GM21717 (cell line): Measurements from ENCODE around the gene DGCR2.
"Not testable (repeated sequence)": the region's sequence is repeated elsewhere in the genome, so short reads cannot be mapped to it uniquely, and the experiment has no call there.

Experiments
- ATAC-seq: cut with Tn5 transposase; IDR thresholded peaks from one replicate; pipeline ENCODE4 v1.9.1; 2021; ENCODE audit warnings: mild to moderate bottlenecking, moderate library complexity; ENCODE audit not compliant: unreplicated experiment

The DGCR2 gene

DNA sequence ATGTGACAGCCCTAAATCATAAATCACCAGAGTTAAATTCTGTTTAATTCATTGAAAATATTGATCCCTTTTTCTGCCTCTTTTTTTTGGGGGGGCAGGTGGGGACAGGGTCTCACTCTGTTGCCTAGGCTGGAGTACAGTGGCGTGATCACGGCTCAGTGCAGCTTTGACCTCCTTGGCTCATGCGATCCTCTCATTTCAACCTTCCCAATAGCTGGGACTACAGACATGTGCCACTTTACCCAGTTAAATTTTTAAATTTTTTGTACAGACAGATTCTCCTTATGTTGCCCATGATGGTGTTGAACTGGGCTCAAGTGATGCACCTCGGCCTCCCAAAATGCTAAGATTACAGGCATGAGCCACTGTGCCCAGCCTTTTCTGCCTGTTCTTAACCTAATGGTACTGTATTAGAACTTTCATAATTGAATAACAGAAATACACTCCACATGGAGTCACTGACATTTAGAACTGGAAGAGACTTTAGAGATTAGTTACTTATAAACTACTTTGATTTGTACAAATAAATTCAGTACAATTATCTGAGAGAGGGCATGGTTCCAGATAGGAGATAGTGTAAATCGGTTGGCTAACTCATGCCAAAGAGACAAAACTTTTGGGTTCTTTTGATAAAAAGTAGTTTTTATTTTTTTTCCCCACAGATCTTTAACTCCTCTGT is 109.8 kb downstream of the DGCR2 start:
- no peak for ATAC-seq

DNA sequence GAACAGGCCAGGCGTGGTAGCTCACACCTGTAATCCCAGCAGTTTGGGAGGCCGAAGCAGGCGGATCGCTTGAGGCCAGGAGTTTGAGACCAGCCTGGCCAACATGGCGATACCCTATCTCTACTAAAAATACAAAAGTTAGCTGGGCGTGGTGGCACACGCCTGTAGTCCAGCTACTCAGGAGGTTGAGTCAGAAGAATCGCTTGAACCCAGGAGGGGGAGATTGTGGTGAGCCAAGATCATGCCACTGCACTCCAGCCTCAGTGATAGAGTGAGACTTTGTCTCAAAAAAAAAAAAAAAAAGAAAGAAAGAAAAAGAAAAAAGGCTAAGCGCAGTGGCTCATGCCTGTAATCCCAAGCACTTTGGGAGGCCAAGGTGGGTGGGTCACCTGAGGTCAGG is 110.6 kb downstream of the DGCR2 start:
- ATAC-seq: not testable (repeated sequence)

GRCh38 chr22:19011075-19011474 is 111.1 kb downstream of the DGCR2 start:
- ATAC-seq: no peak

GRCh38 chr22:19005905-19006304 is 116.3 kb downstream of the DGCR2 start:
- no peak for ATAC-seq

DNA sequence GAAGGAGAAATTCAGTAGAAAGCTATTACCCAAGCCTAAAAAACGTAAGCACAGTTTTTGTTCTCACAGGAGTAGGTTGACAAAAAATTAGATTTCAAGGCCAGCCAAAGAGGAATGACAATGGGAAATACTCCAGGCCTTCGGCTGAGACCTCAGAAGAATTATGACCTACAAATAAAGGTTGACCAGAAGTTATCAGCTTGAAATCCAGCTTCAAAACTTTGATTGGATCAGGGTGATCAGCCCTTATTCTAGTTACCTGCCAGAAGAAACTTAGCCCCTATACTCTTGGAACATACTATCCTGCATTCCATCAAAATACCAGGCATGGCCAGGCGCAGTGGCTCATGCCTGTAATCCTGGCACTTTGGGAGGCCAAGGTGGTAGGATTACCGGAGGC is 117.7 kb downstream of the DGCR2 start:
- ATAC-seq: no peak

DNA sequence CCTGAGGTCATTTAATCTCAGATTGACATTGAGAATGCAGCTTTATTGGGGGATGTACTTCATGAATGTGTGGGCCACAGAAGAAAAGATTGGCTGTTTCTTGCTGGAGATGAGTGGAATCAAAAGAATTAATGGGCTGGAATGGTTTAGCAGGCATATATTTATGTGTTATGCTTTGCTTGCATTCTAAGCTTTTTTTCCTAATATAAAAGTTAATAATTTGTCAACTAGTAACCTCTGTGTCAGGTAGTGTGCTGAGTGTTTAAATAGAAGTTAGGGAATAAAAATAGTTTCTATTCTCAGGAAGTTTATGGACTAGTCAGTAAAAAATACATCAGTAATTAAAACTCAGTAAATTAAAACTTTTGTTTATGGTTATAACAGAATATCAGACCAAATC is 118.7 kb downstream of the DGCR2 start:
- no peak for ATAC-seq

DNA sequence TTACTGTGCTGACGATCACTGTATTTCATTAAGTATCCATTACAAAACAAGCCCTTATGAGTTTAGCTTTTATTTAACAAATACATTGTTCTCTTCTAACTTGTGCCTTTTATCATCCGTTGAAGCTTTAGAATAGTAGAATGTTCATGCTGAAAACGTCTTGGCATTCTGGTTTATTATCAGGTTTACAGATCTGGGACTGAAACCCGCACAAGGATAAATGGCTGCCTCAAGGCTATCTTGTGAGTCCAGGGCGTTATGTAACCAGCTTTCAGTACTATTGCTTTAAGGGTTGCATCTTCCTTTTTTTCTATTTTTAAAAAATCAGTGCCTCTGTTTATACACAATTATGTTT is 119.6 kb downstream of the DGCR2 start:
- no peak for ATAC-seq

- ATAC-seq: no peak
These were observed 121.0 kb downstream of the DGCR2 start for GRCh38 chr22:19001204-19001603.

DNA sequence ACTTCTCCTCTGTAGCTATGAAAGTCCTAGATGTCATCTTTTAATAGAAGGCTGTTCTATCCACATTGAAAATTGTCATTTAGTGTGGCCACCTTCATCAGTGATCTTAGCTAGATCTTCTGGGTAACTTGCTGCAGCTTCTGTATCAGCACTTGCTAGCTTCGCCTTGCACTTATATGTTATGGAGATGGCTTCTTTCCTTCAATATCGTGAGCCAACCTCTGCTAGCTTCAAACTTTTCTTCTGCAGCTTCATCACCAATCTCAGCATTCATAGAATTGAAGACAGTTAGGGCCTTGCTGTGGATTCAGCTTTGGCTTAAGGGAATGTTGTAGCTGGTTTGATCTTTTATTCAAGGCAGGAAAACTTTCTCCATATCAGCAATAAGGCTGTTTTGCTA is 122.1 kb downstream of the DGCR2 start:
- not testable (repeated sequence) for ATAC-seq

- no peak for ATAC-seq
These were observed 122.8 kb downstream of the DGCR2 start for GRCh38 chr22:18999416-18999815.

DNA sequence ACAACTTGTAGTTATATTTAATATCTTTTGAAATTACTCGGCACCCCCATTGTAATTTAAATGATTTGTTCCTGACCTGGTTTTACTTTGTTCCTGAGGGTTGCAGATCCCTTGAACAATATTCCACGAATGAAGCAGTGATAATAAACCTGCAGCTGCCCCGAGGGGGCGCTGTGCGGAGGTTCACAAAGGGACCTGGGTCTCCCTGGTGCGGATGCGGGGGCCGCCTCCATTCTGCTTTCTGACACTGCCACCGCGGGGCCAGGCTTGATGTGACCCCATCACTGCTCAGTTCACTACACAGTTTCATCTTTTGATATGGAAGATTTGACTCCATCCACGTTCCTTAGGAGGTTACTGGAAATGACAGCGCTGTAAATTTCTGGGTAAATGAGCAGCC is 123.2 kb downstream of the DGCR2 start:
- ATAC-seq: no peak

GRCh38 chr22:18997925-18998315 is 124.3 kb downstream of the DGCR2 start:
- no peak for ATAC-seq

- no peak for ATAC-seq
These were observed 124.8 kb downstream of the DGCR2 start for GRCh38 chr22:18997306-18997924.

DNA sequence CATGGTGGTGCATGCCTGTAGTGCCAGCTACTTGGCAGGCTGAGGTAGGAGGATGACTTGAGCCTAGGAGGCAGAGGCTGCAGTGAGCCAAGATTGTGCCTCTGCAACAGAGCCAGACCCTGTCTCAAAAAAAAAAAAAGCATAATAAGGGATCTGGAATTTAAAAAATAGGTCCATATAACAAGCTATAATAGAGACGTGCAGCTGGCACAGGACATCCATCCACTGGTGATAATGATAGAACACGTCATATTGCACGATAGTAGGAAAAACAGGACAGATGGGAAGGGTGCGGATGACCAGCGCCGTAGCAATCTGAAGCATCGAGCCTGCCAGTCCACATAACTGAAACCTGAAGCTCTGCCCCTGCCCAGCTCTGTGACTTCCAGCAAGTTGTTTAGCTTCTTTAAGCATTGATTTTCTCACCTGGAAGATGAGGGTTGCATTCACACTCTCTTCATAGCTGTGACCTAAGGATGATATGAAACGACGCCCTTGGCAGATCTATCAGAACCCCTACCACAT is 125.8 kb downstream of the DGCR2 start:
- no peak for ATAC-seq

GRCh38 chr22:18995327-18995711 is 126.9 kb downstream of the DGCR2 start:
- no peak for ATAC-seq

- no peak for ATAC-seq
These were observed 127.4 kb downstream of the DGCR2 start for GRCh38 chr22:18994701-18995326.

GRCh38 chr22:18994056-18994455 is 128.2 kb downstream of the DGCR2 start:
- no peak for ATAC-seq

GRCh38 chr22:18992543-18993198 is 129.5 kb downstream of the DGCR2 start:
- ATAC-seq: no peak

DNA sequence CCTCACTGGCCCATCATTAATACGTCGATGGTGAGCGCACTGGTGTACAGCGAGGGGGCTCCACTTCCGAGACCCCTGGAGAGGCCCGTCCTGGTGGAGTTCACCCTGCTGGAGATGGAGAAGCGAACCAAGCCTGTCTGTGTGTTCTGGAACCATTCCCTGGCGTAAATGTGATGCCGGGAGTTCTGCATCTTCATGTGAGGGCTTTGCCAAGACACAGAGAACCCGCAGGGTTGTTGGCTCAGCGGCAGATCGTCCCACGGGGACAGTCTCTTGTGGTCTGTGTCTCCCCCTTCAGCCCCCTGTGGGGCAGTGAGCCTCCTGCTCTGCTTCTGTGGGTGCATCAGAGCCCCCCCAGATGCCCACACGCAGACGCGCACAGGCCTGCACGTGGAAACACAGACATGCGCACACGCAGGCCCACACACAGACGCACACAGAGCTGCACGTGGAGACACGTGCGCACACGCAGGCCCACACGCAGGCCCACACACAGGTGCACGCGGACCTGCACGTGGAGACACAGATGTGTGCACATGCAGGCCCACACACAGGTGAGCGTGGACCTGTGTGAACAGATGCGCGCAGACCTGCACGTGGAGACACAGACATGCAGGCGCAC is 130.3 kb downstream of the DGCR2 start:
- no peak for ATAC-seq

GRCh38 chr22:18991138-18991432 is 131.1 kb downstream of the DGCR2 start:
- ATAC-seq: no peak

DNA sequence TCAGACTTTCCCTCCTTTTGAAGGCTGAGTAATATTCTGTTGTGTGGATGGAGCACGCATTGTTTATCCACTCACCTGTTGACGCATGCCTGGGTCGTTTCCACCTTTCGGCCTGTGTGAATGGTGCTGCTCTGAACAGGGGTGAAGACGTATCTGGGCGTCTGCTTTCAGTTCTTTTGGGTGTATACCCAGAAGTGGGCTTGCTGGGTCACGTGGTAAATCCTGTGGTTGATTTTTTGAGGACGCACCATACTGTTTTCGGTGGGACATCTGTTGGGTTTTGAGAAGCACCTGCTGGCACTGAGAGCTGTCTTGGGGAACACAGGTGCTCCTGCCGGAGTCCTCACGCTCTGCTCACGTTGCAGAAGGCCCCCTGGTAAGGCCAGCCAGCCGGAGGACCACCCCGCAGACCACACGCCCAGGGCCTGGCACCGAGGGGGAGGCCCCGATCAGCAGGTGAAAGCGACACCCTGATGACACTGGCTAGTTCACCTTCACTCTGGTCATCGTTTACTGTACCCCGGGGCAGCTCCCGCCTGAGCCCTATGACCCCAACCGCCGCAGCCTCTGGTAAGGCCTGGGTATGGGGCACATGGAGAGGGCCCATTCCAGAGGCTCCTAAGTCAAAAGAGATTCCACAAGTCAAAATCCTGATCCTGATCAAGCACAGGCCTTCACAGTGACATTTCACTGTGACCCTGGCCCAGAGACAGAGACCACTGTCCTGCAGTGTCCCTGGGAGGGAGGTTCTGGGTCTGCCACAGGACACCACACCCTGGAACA is 131.7 kb downstream of the DGCR2 start:
- ATAC-seq: no peak
